Activated CD4-positive, alpha-beta T cell treated with anti-CD3 and anti-CD28 coated beads for 36 hours (primary cell): Measurements from ENCODE around the gene UBXN6. TPM values are rescaled to one million over a fixed set of nuclear protein-coding genes. Genes with fewer than 3 reads are reported as not detected.

ENCODE experiments used
- ATAC-seq: fragments of 200-7000 bp; cut with Tn5 transposase; one replicate; pipeline ENCODE4 v1.10.0; 2021; ENCODE audit warnings: mild to moderate bottlenecking, moderate library complexity
- CTCF ChIA-PET: fragments of 350-600 bp; sonication (Branson Sonifier 250); formaldehyde crosslinking; loops from one replicate; lab custom pipeline; 2021; ENCODE audit warnings: antibody characterized with exemption; lab: Charles Lee
- POLR2A ChIA-PET: fragments of 350-600 bp; sonication (Branson Sonifier 250); formaldehyde crosslinking; loops from one replicate; lab custom pipeline; 2021; ENCODE audit warnings: antibody characterized with exemption, inconsistent platforms; lab: Charles Lee
- DNase-seq: peaks from one replicate; pipeline ENCODE4 v3.0.0-alpha.2; 2020
- H3K27ac Mint-ChIP-seq: one replicate; pipeline ENCODE4 v1.8.0; 2021; ENCODE audit warnings: mixed read lengths
- H3K27me3 Mint-ChIP-seq: one replicate; pipeline ENCODE4 v1.8.0; 2021; ENCODE audit warnings: mixed read lengths
- H3K36me3 Mint-ChIP-seq: one replicate; pipeline ENCODE4 v1.8.0; 2021; ENCODE audit warnings: low read depth, mixed read lengths
- H3K4me1 Mint-ChIP-seq: one replicate; pipeline ENCODE4 v1.8.0; 2021; ENCODE audit warnings: mixed read lengths
- H3K4me3 Mint-ChIP-seq: one replicate; pipeline ENCODE4 v1.8.0; 2021; ENCODE audit warnings: mild to moderate bottlenecking, moderate library complexity, mixed read lengths
- H3K9me3 Mint-ChIP-seq: one replicate; pipeline ENCODE4 v1.8.0; 2021; ENCODE audit warnings: low read depth, mixed read lengths
- intact Hi-C, 2 experiments: fragments of 100-400 bp; cut with DNase I in 1 of 2; cut with micrococcal nuclease in 1 of 2; formaldehyde crosslinking; loops; one replicate each; pipeline versions ENCODE4 v1.14.2 to v1.15.1; 2022 to 2024; cut with DNase I, micrococcal nuclease
- total RNA-seq, 2 experiments: library from RNA; stranded (reverse); gene quantifications; one replicate each; pipeline ENCODE4 v1.2.3, GENCODE V29; 2021

The UBXN6 gene
- total RNA-seq, 2 experiments from 2014 or later = 32.9 to 38.4 TPM

- H3K27ac Mint-ChIP-seq = no peak overlapping the region
- no peaks in the 10 kb centered on the region for H3K9me3 Mint-ChIP-seq
- ChIA-PET CTCF (interaction anchor here (1.4 kb wide), 1 partner anchor 13 kb away, joined by 4 read pairs; no protein-coding TSS in a partner anchor), POLR2A (interaction anchor here (0.7 kb wide), 1 partner anchor 1044 kb away, joined by 4 read pairs; no protein-coding TSS in a partner anchor)
- DNase-seq (no peak), ATAC-seq (no peak)
- peaks cover 21% of the 10 kb centered on the region for H3K4me1 Mint-ChIP-seq
- H3K27me3 Mint-ChIP-seq = no peaks in the 10 kb centered on the region
- intact Hi-C loops = loop anchor here (5.0 kb wide), 6 partner anchors 164 to 1209 kb away; partner anchors contain the start of genes CACTIN (in 1 of the 2), FZR1 (in 1 of the 2), HSD11B1L (in 1 of the 2) and MICOS13 (in 1 of the 2)
- peaks cover 6% of the 10 kb centered on the region for H3K36me3 Mint-ChIP-seq
- no peak overlapping the region for H3K4me3 Mint-ChIP-seq
Measured at GRCh38 chr19:4473011-4473762, 15.6 kb upstream of the UBXN6 start.

GRCh38 chr19:4472174-4472974 lies 14.8 kb upstream of the UBXN6 start, which contains the start of gene HDGFL2:
TSS of gene HDGFL2 (plus strand) at chr19:4472297. CDS start at chr19:4472351, 54 bp downstream.
- ATAC-seq (no peak), DNase-seq (no peak)
- Mint-ChIP-seq H3K9me3 (no peaks in the 10 kb centered on the region), H3K27me3 (no peaks in the 10 kb centered on the region), H3K27ac (no peak within 1 kb of the TSS), H3K4me1 (peaks cover 21% of the 10 kb centered on the region), H3K36me3 (peaks cover 6% of the 10 kb centered on the region), H3K4me3 (no peak within 1 kb of the TSS)
- intact Hi-C loops = loop anchor here (1.0 to 5.0 kb wide), 12 partner anchors 130 to 1210 kb away; partner anchors contain the start of genes TNFAIP8L1 (in 2 of the 2), CACTIN (in 1 of the 2), FEM1A (in 1 of the 2) and FZR1 (in 1 of the 2)
- CTCF ChIA-PET = interaction anchor here (1.4 to 2.0 kb wide), 2 partner anchors 15 to 206 kb away, joined by 4 to 11 read pairs; partner anchors contain the start of gene UBXN6
- POLR2A ChIA-PET = interaction anchor here (1.0 to 1.3 kb wide), 4 partner anchors 8 to 226 kb away, joined by 3 to 9 read pairs (median 4); partner anchors contain the start of gene YJU2

GRCh38 chr19:4471403-4472173 lies 14.0 kb upstream of the UBXN6 start:
- Mint-ChIP-seq H3K4me1 (peaks cover 21% of the 10 kb centered on the region), H3K36me3 (peaks cover 3% of the 10 kb centered on the region), H3K9me3 (no peaks in the 10 kb centered on the region), H3K4me3 (no peak overlapping the region), H3K27me3 (no peaks in the 10 kb centered on the region), H3K27ac (no peak overlapping the region)
- DNase-seq (peak; percentile 98), ATAC-seq (peak; percentile 90)
- ChIA-PET CTCF (interaction anchor here (0.7 to 2.0 kb wide), 6 partner anchors 14 to 319 kb away, joined by 3 to 11 read pairs (median 4); partner anchors contain the start of genes DPP9 and UBXN6), POLR2A (interaction anchor here (0.6 to 1.5 kb wide), 11 partner anchors 9 to 355 kb away, joined by 3 to 17 read pairs (median 4); partner anchors contain the start of genes PLIN5 and YJU2)
- intact Hi-C loops = loop anchor here (1.0 to 5.0 kb wide), 22 partner anchors 14 to 1211 kb away; partner anchors contain the start of genes TNFAIP8L1 (in 2 of the 2), UBXN6 (in 2 of the 2), ANKRD24 (in 1 of the 2) and APBA3 (in 1 of the 2)

GRCh38 chr19:4467835-4468234 lies 10.2 kb upstream of the UBXN6 start:
- no peaks in the 10 kb centered on the region for H3K9me3 Mint-ChIP-seq
- no peak overlapping the region for H3K4me3 Mint-ChIP-seq
- H3K4me1 Mint-ChIP-seq = peaks cover 4% of the 10 kb centered on the region
- intact Hi-C loops = no loop called here
- no peak overlapping the region for H3K27ac Mint-ChIP-seq
- no peaks in the 10 kb centered on the region for H3K27me3 Mint-ChIP-seq
- CTCF ChIA-PET = interaction anchor here (1.0 kb wide), 1 partner anchor 115 kb away, joined by 3 read pairs; no protein-coding TSS in a partner anchor
- no peaks in the 10 kb centered on the region for H3K36me3 Mint-ChIP-seq
- ATAC-seq (no peak), DNase-seq (peak; percentile 15)
- POLR2A ChIA-PET = no interaction called here

- CTCF ChIA-PET = interaction anchor here (0.7 kb wide), 1 partner anchor 496 kb away, joined by 3 read pairs; no protein-coding TSS in a partner anchor
- Mint-ChIP-seq H3K4me1 (no peaks in the 10 kb centered on the region), H3K4me3 (no peak overlapping the region), H3K9me3 (no peaks in the 10 kb centered on the region), H3K36me3 (no peaks in the 10 kb centered on the region), H3K27ac (no peak overlapping the region), H3K27me3 (no peaks in the 10 kb centered on the region)
- intact Hi-C loops = no loop called here
- POLR2A ChIA-PET = interaction anchor here (0.6 to 0.8 kb wide), 3 partner anchors 11 to 171 kb away, joined by 4 to 6 read pairs (median 5); no protein-coding TSS in a partner anchor
- no peak for ATAC-seq
- no peak for DNase-seq
Measured at GRCh38 chr19:4464815-4465581, 7.4 kb upstream of the UBXN6 start.

GRCh38 chr19:4456843-4457653 lies 546 bp downstream of the UBXN6 start:
- peaks cover 19% of the 10 kb centered on the region for H3K4me1 Mint-ChIP-seq
- ChIA-PET CTCF (interaction anchor here (0.6 to 2.3 kb wide), 4 partner anchors 14 to 469 kb away, joined by 3 to 11 read pairs (median 4); partner anchors contain the start of genes HDGFL2, PLIN5 and SH3GL1), POLR2A (interaction anchor here (0.6 to 1.2 kb wide), 3 partner anchors 14 to 27 kb away, joined by 3 to 17 read pairs (median 4); no protein-coding TSS in a partner anchor)
- no peaks in the 10 kb centered on the region for H3K36me3 Mint-ChIP-seq
- ATAC-seq = peak; percentile 13
- peak; percentile 66 for DNase-seq
- H3K4me3 Mint-ChIP-seq = peak overlapping the region; percentile 86
- no peaks in the 10 kb centered on the region for H3K9me3 Mint-ChIP-seq
- H3K27me3 Mint-ChIP-seq = no peaks in the 10 kb centered on the region
- peak overlapping the region; percentile 86 for H3K27ac Mint-ChIP-seq
- intact Hi-C loops = loop anchor here (1.0 to 5.0 kb wide), 12 partner anchors 14 to 952 kb away; partner anchors contain the start of genes CHAF1A (in 2 of the 2), DPP9 (in 1 of the 2), FEM1A (in 1 of the 2) and MPND (in 1 of the 2)

- Mint-ChIP-seq H3K4me3 (peak overlapping the region; percentile 86), H3K27ac (peak overlapping the region; percentile 86), H3K36me3 (no peaks in the 10 kb centered on the region), H3K9me3 (no peaks in the 10 kb centered on the region), H3K4me1 (peaks cover 19% of the 10 kb centered on the region), H3K27me3 (no peaks in the 10 kb centered on the region)
- no peak for DNase-seq
- CTCF ChIA-PET = interaction anchor here (0.6 to 2.3 kb wide), 4 partner anchors 15 to 469 kb away, joined by 3 to 11 read pairs (median 4); partner anchors contain the start of genes HDGFL2, PLIN5 and SH3GL1
- POLR2A ChIA-PET = interaction anchor here (1.0 to 1.2 kb wide), 2 partner anchors 13 to 15 kb away, joined by 3 to 17 read pairs; no protein-coding TSS in a partner anchor
- intact Hi-C loops = loop anchor here in 1 of 2 experiments (2.0 to 5.0 kb wide), 3 partner anchors 68 to 952 kb away; partner anchors contain the start of gene TNFAIP8L1
- ATAC-seq = no peak
Measured at GRCh38 chr19:4456476-4456842, 1.1 kb downstream of the UBXN6 start.

- Mint-ChIP-seq H3K4me1 (peaks cover 19% of the 10 kb centered on the region), H3K4me3 (peak overlapping the region; percentile 86), H3K27ac (peak overlapping the region; percentile 86), H3K9me3 (no peaks in the 10 kb centered on the region), H3K36me3 (peaks cover 2% of the 10 kb centered on the region), H3K27me3 (no peaks in the 10 kb centered on the region)
- intact Hi-C loops = loop anchor here in 1 of 2 experiments (2.0 to 5.0 kb wide), 3 partner anchors 69 to 951 kb away; partner anchors contain the start of gene TNFAIP8L1
- ChIA-PET CTCF (interaction anchor here (1.5 to 2.3 kb wide), 2 partner anchors 16 to 55 kb away, joined by 4 to 11 read pairs; partner anchors contain the start of genes HDGFL2 and SH3GL1), POLR2A (interaction anchor here (1.2 kb wide), 1 partner anchor 15 kb away, joined by 17 read pairs; no protein-coding TSS in a partner anchor)
- DNase-seq (no peak), ATAC-seq (no peak)
Measured at GRCh38 chr19:4455719-4456475, 1.7 kb downstream of the UBXN6 start.
